GM20000 (cell line): Measurements from ENCODE around the gene DPH2.

Experiments
- DNase-seq: peaks from one replicate; pipeline ENCODE4 v3.0.0; 2012; ENCODE audit warnings: low spot score
- CTCF ChIP-seq: IDR thresholded peaks from 2 replicates; pipeline ENCODE4 v1.5.1; 2012; ENCODE audit warnings: mild to moderate bottlenecking, control low read depth; ENCODE audit errors: extremely low read depth, missing control alignments

The DPH2 gene

GRCh38 chr1:43985984-43986595 is 16.3 kb downstream of the DPH2 start:
- no peak for DNase-seq
- TF ChIP-seq CTCF = no peak

GRCh38 chr1:43986712-43987111 is 16.9 kb downstream of the DPH2 start:
- TF ChIP-seq CTCF = no peak
- no peak for DNase-seq

- no peak for DNase-seq
- no peak for TF ChIP-seq CTCF
Observed at GRCh38 chr1:43987159-43987902, 17.5 kb downstream of the DPH2 start.

GRCh38 chr1:43990271-43991199 is 20.7 kb downstream of the DPH2 start:
- peak; percentile 34 for DNase-seq
- no peak for TF ChIP-seq CTCF

- TF ChIP-seq CTCF = no peak
- DNase-seq = no peak
Observed at GRCh38 chr1:43991200-43991475, 21.3 kb downstream of the DPH2 start.

- TF ChIP-seq CTCF = no peak
- peak; percentile 90 for DNase-seq
Observed at GRCh38 chr1:43991476-43992231, 21.8 kb downstream of the DPH2 start, which contains the start of gene CCDC24. Gene CCDC24 (plus strand): TSS chr1:43991599. CDS start chr1:43991879, 280 bp downstream.
